T-helper 17 cell (primary cell): ENCODE results near the gene PRKAB1. TPM values are rescaled to one million over a fixed set of nuclear protein-coding genes. Genes with fewer than 3 reads are reported as not detected.

Experiments
- ATAC-seq: fragments of 150-1000 bp; cut with Tn5 transposase; 2 replicates; pipeline ENCODE4 v1.10.0; 2021; ENCODE audit warnings: mild to moderate bottlenecking, moderate library complexity
- DNase-seq, 3 donors: peaks; one replicate each; pipeline versions ENCODE4 v3.0.0 to v3.0.0-alpha.2; 2020 to 2021
- H3K9me3 ChIP-seq: one replicate; pipeline ENCODE4 v1.7.0; 2013; ENCODE audit warnings: low read length, mild to moderate bottlenecking; ENCODE audit not compliant: control insufficient read depth, poor library complexity, severe bottlenecking
- H3K27ac Mint-ChIP-seq: one replicate; pipeline ENCODE4 v1.8.0; 2022; ENCODE audit warnings: mild to moderate bottlenecking, moderate library complexity, mixed read lengths
- H3K27me3 Mint-ChIP-seq: one replicate; pipeline ENCODE4 v1.8.0; 2022; ENCODE audit warnings: mixed read lengths
- H3K36me3 Mint-ChIP-seq: one replicate; pipeline ENCODE4 v1.8.0; 2022; ENCODE audit warnings: low read depth, mixed read lengths
- H3K4me1 Mint-ChIP-seq: one replicate; pipeline ENCODE4 v1.8.0; 2022; ENCODE audit warnings: mild to moderate bottlenecking, mixed read lengths
- H3K4me3 Mint-ChIP-seq: one replicate; pipeline ENCODE4 v1.8.0; 2022; ENCODE audit warnings: mild to moderate bottlenecking, moderate library complexity, mixed read lengths
- total RNA-seq, 4 donors: library from RNA in 2 of 4; stranded (reverse) in 2 of 4; gene quantifications; one replicate each; pipeline ENCODE4 v1.2.3 and lab custom pipeline; 2022 to 2026

Gene PRKAB1
- total RNA-seq, 2 donors from 2014 or later = 20.4 to 28.2 TPM

- Mint-ChIP-seq H3K27me3 (no peaks in the 10 kb centered on the region), H3K36me3 (peaks cover 4% of the 10 kb centered on the region), H3K4me1 (no peaks in the 10 kb centered on the region), H3K27ac (no peak overlapping the region), H3K4me3 (no peak overlapping the region)
- DNase-seq = no peak
- no peaks in the 10 kb centered on the region for H3K9me3 ChIP-seq
- no peak for ATAC-seq
Observed at GRCh38 chr12:119713551-119714031, 45.7 kb downstream of the PRKAB1 start.

GRCh38 chr12:119714614-119715267, 46.8 kb downstream of the PRKAB1 start:
- DNase-seq = no peak
- H3K4me1 Mint-ChIP-seq = no peaks in the 10 kb centered on the region
- no peaks in the 10 kb centered on the region for H3K9me3 ChIP-seq
- H3K27me3 Mint-ChIP-seq = no peaks in the 10 kb centered on the region
- no peak overlapping the region for H3K4me3 Mint-ChIP-seq
- peaks cover 4% of the 10 kb centered on the region for H3K36me3 Mint-ChIP-seq
- H3K27ac Mint-ChIP-seq = no peak overlapping the region
- no peak for ATAC-seq

- H3K4me1 Mint-ChIP-seq = no peaks in the 10 kb centered on the region
- H3K9me3 ChIP-seq = no peaks in the 10 kb centered on the region
- DNase-seq (no peak), ATAC-seq (no peak)
- H3K27ac Mint-ChIP-seq = no peak overlapping the region
- H3K4me3 Mint-ChIP-seq = no peak overlapping the region
- H3K27me3 Mint-ChIP-seq = no peaks in the 10 kb centered on the region
- peaks cover 4% of the 10 kb centered on the region for H3K36me3 Mint-ChIP-seq
Observed at GRCh38 chr12:119715268-119715620, 47.3 kb downstream of the PRKAB1 start.

- ATAC-seq (no peak), DNase-seq (no peak)
- Mint-ChIP-seq H3K4me3 (no peak overlapping the region), H3K36me3 (no peaks in the 10 kb centered on the region), H3K27ac (no peak overlapping the region), H3K4me1 (no peaks in the 10 kb centered on the region), H3K27me3 (no peaks in the 10 kb centered on the region)
- no peaks in the 10 kb centered on the region for H3K9me3 ChIP-seq
Observed at GRCh38 chr12:119718141-119718540, 50.2 kb downstream of the PRKAB1 start.

- H3K9me3 ChIP-seq = no peaks in the 10 kb centered on the region
- no peak overlapping the region for H3K4me3 Mint-ChIP-seq
- ATAC-seq (no peak), DNase-seq (no peak)
- H3K27ac Mint-ChIP-seq = no peak overlapping the region
- H3K36me3 Mint-ChIP-seq = no peaks in the 10 kb centered on the region
- H3K27me3 Mint-ChIP-seq = no peaks in the 10 kb centered on the region
- H3K4me1 Mint-ChIP-seq = no peaks in the 10 kb centered on the region
Observed at GRCh38 chr12:119720349-119720748, 52.4 kb downstream of the PRKAB1 start.

GRCh38 chr12:119721306-119721705, 53.4 kb downstream of the PRKAB1 start:
- H3K27me3 Mint-ChIP-seq = no peaks in the 10 kb centered on the region
- ATAC-seq (no peak), DNase-seq (no peak)
- H3K4me3 Mint-ChIP-seq = no peak overlapping the region
- H3K27ac Mint-ChIP-seq = no peak overlapping the region
- H3K9me3 ChIP-seq = no peaks in the 10 kb centered on the region
- no peaks in the 10 kb centered on the region for H3K4me1 Mint-ChIP-seq
- H3K36me3 Mint-ChIP-seq = no peaks in the 10 kb centered on the region

GRCh38 chr12:119725523-119725922, 57.6 kb downstream of the PRKAB1 start:
- H3K4me3 Mint-ChIP-seq = no peak overlapping the region
- no peaks in the 10 kb centered on the region for H3K4me1 Mint-ChIP-seq

GRCh38 chr12:119727600-119728443, 59.9 kb downstream of the PRKAB1 start:
- Mint-ChIP-seq H3K36me3 (no peaks in the 10 kb centered on the region), H3K4me3 (no peak overlapping the region), H3K4me1 (peaks cover 2% of the 10 kb centered on the region), H3K27me3 (no peaks in the 10 kb centered on the region), H3K27ac (no peak overlapping the region)
- H3K9me3 ChIP-seq = no peaks in the 10 kb centered on the region
- ATAC-seq (no peak), DNase-seq (no peak)

More at GRCh38 chr12:119725523-119725922, 57.6 kb downstream of the PRKAB1 start:
- Mint-ChIP-seq H3K36me3 (no peaks in the 10 kb centered on the region), H3K27ac (no peak overlapping the region), H3K27me3 (no peaks in the 10 kb centered on the region)
- no peaks in the 10 kb centered on the region for H3K9me3 ChIP-seq
- ATAC-seq = no peak
- no peak for DNase-seq

- Mint-ChIP-seq H3K4me1 (peaks cover 2% of the 10 kb centered on the region), H3K4me3 (no peak overlapping the region), H3K27me3 (no peaks in the 10 kb centered on the region), H3K27ac (no peak overlapping the region), H3K36me3 (no peaks in the 10 kb centered on the region)
- H3K9me3 ChIP-seq = no peaks in the 10 kb centered on the region
- DNase-seq (no peak), ATAC-seq (no peak)
Observed at GRCh38 chr12:119728444-119728745, 60.5 kb downstream of the PRKAB1 start.

GRCh38 chr12:119729871-119730270, 61.9 kb downstream of the PRKAB1 start:
- H3K36me3 Mint-ChIP-seq = peaks cover 2% of the 10 kb centered on the region
- no peak overlapping the region for H3K27ac Mint-ChIP-seq
- ATAC-seq = no peak
- no peaks in the 10 kb centered on the region for H3K27me3 Mint-ChIP-seq
- no peak overlapping the region for H3K4me3 Mint-ChIP-seq
- DNase-seq = no peak
- peaks cover 2% of the 10 kb centered on the region for H3K4me1 Mint-ChIP-seq
- no peaks in the 10 kb centered on the region for H3K9me3 ChIP-seq

GRCh38 chr12:119730381-119730780, 62.4 kb downstream of the PRKAB1 start:
- peaks cover 2% of the 10 kb centered on the region for H3K4me1 Mint-ChIP-seq
- peaks cover 2% of the 10 kb centered on the region for H3K36me3 Mint-ChIP-seq
- DNase-seq = no peak
- no peak overlapping the region for H3K4me3 Mint-ChIP-seq
- no peak overlapping the region for H3K27ac Mint-ChIP-seq
- no peaks in the 10 kb centered on the region for H3K9me3 ChIP-seq
- no peaks in the 10 kb centered on the region for H3K27me3 Mint-ChIP-seq
- ATAC-seq = no peak
